Uterus (tissue), 2 donors: ENCODE measurements around the gene OVCH2.

Source experiments
- POLR2A ChIP-seq, 2 donors: fragments of 450-650 bp; IDR thresholded peaks; one replicate each; pipeline ENCODE4 v1.6.1; 2016; ENCODE audit warnings: antibody characterized with exemption in 2 of 2, mild to moderate bottlenecking in 1 of 2, moderate library complexity in 1 of 2
- TF ChIP-seq, protein P1 (sequence below), 4 experiments: fragments of 200-600 bp in 2 of 4; fragments of 450-650 bp in 2 of 4; sonication (generic) in 2 of 4; IDR thresholded peaks; one replicate each; pipeline ENCODE4 v1.5.1; 2016 to 2019; ENCODE audit warnings: antibody characterized with exemption in 4 of 4, mild to moderate bottlenecking in 2 of 4, moderate library complexity in 1 of 4

DNA sequence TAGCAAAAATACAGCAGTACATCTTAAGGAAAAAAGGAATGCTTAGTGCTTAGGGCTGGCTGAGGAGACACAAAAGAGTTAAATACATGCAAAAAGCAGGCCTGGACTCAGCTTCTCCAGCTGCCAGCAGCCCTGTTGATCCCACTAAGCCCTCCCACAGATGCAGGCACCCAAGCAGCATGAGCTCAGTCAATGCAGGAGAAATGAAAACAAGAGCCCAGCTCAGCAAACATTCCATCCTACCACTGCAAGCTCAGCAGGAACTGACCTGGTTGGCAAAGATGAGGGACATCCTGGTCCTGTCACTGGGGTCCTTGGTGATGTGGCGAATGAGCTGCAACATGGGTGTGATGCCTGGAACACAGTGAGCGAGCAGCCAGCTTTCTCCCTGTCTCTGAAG lies 38.8 kb downstream of the OVCH2 start:
- TF ChIP-seq, protein P1, sequence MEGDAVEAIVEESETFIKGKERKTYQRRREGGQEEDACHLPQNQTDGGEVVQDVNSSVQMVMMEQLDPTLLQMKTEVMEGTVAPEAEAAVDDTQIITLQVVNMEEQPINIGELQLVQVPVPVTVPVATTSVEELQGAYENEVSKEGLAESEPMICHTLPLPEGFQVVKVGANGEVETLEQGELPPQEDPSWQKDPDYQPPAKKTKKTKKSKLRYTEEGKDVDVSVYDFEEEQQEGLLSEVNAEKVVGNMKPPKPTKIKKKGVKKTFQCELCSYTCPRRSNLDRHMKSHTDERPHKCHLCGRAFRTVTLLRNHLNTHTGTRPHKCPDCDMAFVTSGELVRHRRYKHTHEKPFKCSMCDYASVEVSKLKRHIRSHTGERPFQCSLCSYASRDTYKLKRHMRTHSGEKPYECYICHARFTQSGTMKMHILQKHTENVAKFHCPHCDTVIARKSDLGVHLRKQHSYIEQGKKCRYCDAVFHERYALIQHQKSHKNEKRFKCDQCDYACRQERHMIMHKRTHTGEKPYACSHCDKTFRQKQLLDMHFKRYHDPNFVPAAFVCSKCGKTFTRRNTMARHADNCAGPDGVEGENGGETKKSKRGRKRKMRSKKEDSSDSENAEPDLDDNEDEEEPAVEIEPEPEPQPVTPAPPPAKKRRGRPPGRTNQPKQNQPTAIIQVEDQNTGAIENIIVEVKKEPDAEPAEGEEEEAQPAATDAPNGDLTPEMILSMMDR (IDR thresholded peaks at IDR 0.05) = no peak
- no peak for TF ChIP-seq POLR2A (IDR thresholded peaks at IDR 0.05)
